ENCODE measurements around the gene DIRAS1. TPM values are rescaled to one million over a fixed set of nuclear protein-coding genes. Genes with fewer than 3 reads are reported as not detected.

The DIRAS1 gene
- total and polyA plus RNA-seq, 2 donors (not counting 3 experiments of a cell fraction or from before 2014, with no cell fraction given), result 0.09 to 0.17 TPM

- H3K9ac ChIP-seq (replicated peaks; ENCODE audit: extremely low read depth, insufficient read depth, low read length), result no peak overlapping the region
- TF ChIP-seq MAX (IDR thresholded peaks at IDR 0.05; ENCODE audit: insufficient read depth, insufficient read length), result no peak
- no peak for TF ChIP-seq POLR2AphosphoS5 (IDR thresholded peaks at IDR 0.05; ENCODE audit: insufficient read depth, low read depth, low read length)
- TF ChIP-seq GATA2 (IDR thresholded peaks at IDR 0.05; ENCODE audit: insufficient read depth, insufficient read length, low read depth, low read length), result no peak
- TF ChIP-seq EZH2 (IDR thresholded peaks at IDR 0.05; ENCODE audit: borderline replicate concordance, low read depth, low read length, severe bottlenecking), result no peak
- no peak for TF ChIP-seq POLR2A (IDR thresholded peaks at IDR 0.05; ENCODE audit: low read depth, low read length)
- no peak for TF ChIP-seq MYC (IDR thresholded peaks at IDR 0.05; ENCODE audit: low read depth, low read length)
- TF ChIP-seq CTCF (IDR thresholded peaks at IDR 0.05; ENCODE audit: extremely low read depth in 1 of 2, insufficient read depth in 1 of 2, low read depth in 1 of 2, low read length in 2 of 2), result no peak
- TF ChIP-seq JUN (IDR thresholded peaks at IDR 0.05; ENCODE audit: borderline replicate concordance, insufficient read depth, insufficient read length, low read depth), result no peak
- no peak for TF ChIP-seq FOS (IDR thresholded peaks at IDR 0.05; ENCODE audit: borderline replicate concordance, insufficient read depth, low read length)
- intact Hi-C loops (cut with micrococcal nuclease), result no loop called here
- no peak overlapping the region for H3K27ac ChIP-seq (ENCODE audit: insufficient read depth, low read depth, low read length)
- H3K9me3 ChIP-seq (replicated peaks; ENCODE audit: control insufficient read depth, insufficient read depth, low read length), result no peaks in the 10 kb centered on the region
- dilution Hi-C loops (cut with MboI; ENCODE audit: extremely low pct_ligation_motif_present, low sequenced_read_pairs), result no loop called here
- no peaks in the 10 kb centered on the region for H3K79me2 ChIP-seq (ENCODE audit: control insufficient read depth, insufficient read depth, low read length)
- H4K20me1 ChIP-seq (replicated peaks; ENCODE audit: control insufficient read depth, extremely low read depth, insufficient read depth, low read length), result no peaks in the 10 kb centered on the region
- H3K9me1 ChIP-seq (replicated peaks; ENCODE audit: control insufficient read depth, extremely low read depth, insufficient read depth, low read length), result no peaks in the 10 kb centered on the region
- no peaks in the 10 kb centered on the region for H3K4me1 ChIP-seq (ENCODE audit: control insufficient read depth, extremely low read depth, insufficient read depth, low read length)
- BruUV-seq (replicated peaks), result no TSS peak
- ChIA-PET CTCF (interaction anchor here (0.6 to 1.4 kb wide), 2 partner anchors 8 to 22 kb away, joined by 3 to 10 read pairs; no protein-coding TSS in a partner anchor), POLR2A (no interaction called here)
- DNase-seq (ENCODE audit: low read depth, low spot score) (no peak), FAIRE-seq (no peak)
- no peak overlapping the region for H3K4me3 ChIP-seq (replicated peaks in 1 of 3; ENCODE audit: insufficient read depth in 1 of 3, low read depth in 1 of 3, low read length in 3 of 3)
- H2AFZ ChIP-seq (ENCODE audit: low read depth, low read length), result no peak overlapping the region
- no peaks in the 10 kb centered on the region for H3K27me3 ChIP-seq (ENCODE audit: control insufficient read depth in 2 of 2, insufficient read depth in 2 of 2, low read length in 2 of 2)
- H3K36me3 ChIP-seq (ENCODE audit: control insufficient read depth in 2 of 2, extremely low read depth in 1 of 2, insufficient read depth in 2 of 2, low read length in 2 of 2), result no peaks in the 10 kb centered on the region
- H3K4me2 ChIP-seq (ENCODE audit: insufficient read depth, low read length), result no peak overlapping the region
These were observed 51.0 kb downstream of the DIRAS1 start for GRCh38 chr19:2670217-2670616.
